ENCODE measurements around the gene C1orf185.

- TF ChIP-seq, protein P1, sequence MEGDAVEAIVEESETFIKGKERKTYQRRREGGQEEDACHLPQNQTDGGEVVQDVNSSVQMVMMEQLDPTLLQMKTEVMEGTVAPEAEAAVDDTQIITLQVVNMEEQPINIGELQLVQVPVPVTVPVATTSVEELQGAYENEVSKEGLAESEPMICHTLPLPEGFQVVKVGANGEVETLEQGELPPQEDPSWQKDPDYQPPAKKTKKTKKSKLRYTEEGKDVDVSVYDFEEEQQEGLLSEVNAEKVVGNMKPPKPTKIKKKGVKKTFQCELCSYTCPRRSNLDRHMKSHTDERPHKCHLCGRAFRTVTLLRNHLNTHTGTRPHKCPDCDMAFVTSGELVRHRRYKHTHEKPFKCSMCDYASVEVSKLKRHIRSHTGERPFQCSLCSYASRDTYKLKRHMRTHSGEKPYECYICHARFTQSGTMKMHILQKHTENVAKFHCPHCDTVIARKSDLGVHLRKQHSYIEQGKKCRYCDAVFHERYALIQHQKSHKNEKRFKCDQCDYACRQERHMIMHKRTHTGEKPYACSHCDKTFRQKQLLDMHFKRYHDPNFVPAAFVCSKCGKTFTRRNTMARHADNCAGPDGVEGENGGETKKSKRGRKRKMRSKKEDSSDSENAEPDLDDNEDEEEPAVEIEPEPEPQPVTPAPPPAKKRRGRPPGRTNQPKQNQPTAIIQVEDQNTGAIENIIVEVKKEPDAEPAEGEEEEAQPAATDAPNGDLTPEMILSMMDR (IDR thresholded peaks at IDR 0.05; ENCODE audit: low read depth, low read length, missing input control), result peak; percentile 70
- TF ChIP-seq REST (IDR thresholded peaks at IDR 0.05) (no peak), ZBTB33 (IDR thresholded peaks at IDR 0.05) (no peak), HNF4G (IDR thresholded peaks at IDR 0.05) (no peak), TAF1 (conservative IDR thresholded peaks at IDR 0.05) (no peak), EGR1 (IDR thresholded peaks at IDR 0.05; ENCODE audit: low read depth in 2 of 2) (no peak), GABPA (IDR thresholded peaks at IDR 0.05 in 1 of 2, conservative IDR thresholded peaks at IDR 0.05 in 1 of 2) (no peak), JUND (IDR thresholded peaks at IDR 0.05) (no peak), HNF4A (conservative IDR thresholded peaks at IDR 0.05) (peak in 1 of 2 donors; percentile 27)
- TF ChIP-seq, protein P2, sequence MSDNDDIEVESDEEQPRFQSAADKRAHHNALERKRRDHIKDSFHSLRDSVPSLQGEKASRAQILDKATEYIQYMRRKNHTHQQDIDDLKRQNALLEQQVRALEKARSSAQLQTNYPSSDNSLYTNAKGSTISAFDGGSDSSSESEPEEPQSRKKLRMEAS (IDR thresholded peaks at IDR 0.05), result no peak
Measured at GRCh38 chr1:51192213-51192843, 90.3 kb downstream of the C1orf185 start.
